HG02885 (cell line): ENCODE results near the gene AMMECR1L.

Experiments used
- ATAC-seq: cut with Tn5 transposase; IDR thresholded peaks from one replicate; pipeline ENCODE4 v1.9.1; 2021; ENCODE audit warnings: mild to moderate bottlenecking; ENCODE audit not compliant: unreplicated experiment, poor library complexity

Gene AMMECR1L

GRCh38 chr2:127887776-127888130 is 2.0 kb upstream of the AMMECR1L start:
- ATAC-seq, result no peak

GRCh38 chr2:127887082-127887775 is 1.5 kb upstream of the AMMECR1L start:
- no peak for ATAC-seq

- ATAC-seq, result peak; percentile 35
These were observed 808 bp upstream of the AMMECR1L start for GRCh38 chr2:127886593-127886935.

GRCh38 chr2:127884861-127885740 is 655 bp downstream of the AMMECR1L start:
- ATAC-seq, result peak; percentile 25

GRCh38 chr2:127884436-127884835 is 1.3 kb downstream of the AMMECR1L start:
- ATAC-seq, result no peak

- ATAC-seq, result no peak
These were observed 5.9 kb downstream of the AMMECR1L start for GRCh38 chr2:127879899-127880298.

- ATAC-seq, result no peak
These were observed 8.1 kb downstream of the AMMECR1L start for GRCh38 chr2:127877626-127878025.

GRCh38 chr2:127877136-127877535 is 8.6 kb downstream of the AMMECR1L start:
- no peak for ATAC-seq

- no peak for ATAC-seq
These were observed 11.1 kb downstream of the AMMECR1L start for GRCh38 chr2:127874378-127875269.

GRCh38 chr2:127873707-127874303 is 12.0 kb downstream of the AMMECR1L start:
- no peak for ATAC-seq

- ATAC-seq, result no peak
These were observed 13.4 kb downstream of the AMMECR1L start for GRCh38 chr2:127872354-127872753.

GRCh38 chr2:127865926-127866325 is 19.8 kb downstream of the AMMECR1L start:
- no peak for ATAC-seq

- no peak for ATAC-seq
These were observed 20.9 kb downstream of the AMMECR1L start for GRCh38 chr2:127864877-127865276.

- no peak for ATAC-seq
These were observed 23.5 kb downstream of the AMMECR1L start for GRCh38 chr2:127862228-127862627.

GRCh38 chr2:127860130-127860529 is 25.6 kb downstream of the AMMECR1L start:
- no peak for ATAC-seq

- no peak for ATAC-seq
These were observed 26.1 kb downstream of the AMMECR1L start for GRCh38 chr2:127859712-127860085.

- no peak for ATAC-seq
These were observed 28.4 kb downstream of the AMMECR1L start for GRCh38 chr2:127857265-127857808.

GRCh38 chr2:127853671-127854070 is 32.1 kb downstream of the AMMECR1L start:
- no peak for ATAC-seq

- no peak for ATAC-seq
These were observed 33.4 kb downstream of the AMMECR1L start for GRCh38 chr2:127852388-127852787.

GRCh38 chr2:127847931-127848330 is 37.8 kb downstream of the AMMECR1L start:
- ATAC-seq, result no peak
